IMR-90 (cell line): ENCODE measurements around the gene TF. TPM values are rescaled to one million over a fixed set of nuclear protein-coding genes. Genes with fewer than 3 reads are reported as not detected.

Source experiments
- ATAC-seq: fragments of 200-7000 bp; cut with Tn5 transposase; 2 replicates; pipeline ENCODE4 v1.9.1; 2020; ENCODE audit warnings: low read depth, mild to moderate bottlenecking, moderate library complexity
- BruUV-seq: library from RNA; stranded (reverse); fragments of 400-500 nt; replicated peaks from 2 replicates; lab custom pipeline; 2021; lab: Mats Ljungman, UMichigan
- CTCF ChIA-PET: fragments of 300-600 bp; formaldehyde crosslinking; extraction: SDS; loops from one replicate; lab custom pipeline; 2021; ENCODE audit warnings: antibody characterized with exemption; lab: Yijun Ruan, JAX
- POLR2A ChIA-PET: fragments of 300-600 bp; sonication (Branson Sonifier 250); formaldehyde crosslinking; loops from one replicate; lab custom pipeline; 2022; ENCODE audit warnings: antibody characterized with exemption; ENCODE audit not compliant: unreplicated experiment; lab: Charles Lee
- DNase-seq: peaks from one replicate; pipeline ENCODE4 v3.0.0; 2013
- H2AFZ ChIP-seq: replicated peaks from 2 replicates; pipeline ENCODE3; 2013; ENCODE audit warnings: low read length, mild to moderate bottlenecking; ENCODE audit not compliant: poor library complexity
- H2AK5ac ChIP-seq: 2 replicates; pipeline ENCODE4 v1.6.1; 2013; ENCODE audit warnings: low read depth, low read length, inconsistent platforms
- H2AK9ac ChIP-seq: replicated peaks from 2 replicates; pipeline ENCODE3; 2013; ENCODE audit warnings: mild to moderate bottlenecking, low read depth, low read length, moderate library complexity; ENCODE audit not compliant: poor library complexity
- H2BK120ac ChIP-seq: 2 replicates; pipeline ENCODE4 v1.6.1; 2013; ENCODE audit warnings: low read depth, low read length, inconsistent platforms
- H2BK15ac ChIP-seq: 3 replicates; pipeline ENCODE4 v1.6.1; 2013; ENCODE audit warnings: low read depth, low read length, inconsistent platforms
- H2BK20ac ChIP-seq: 2 replicates; pipeline ENCODE4 v1.6.1; 2013; ENCODE audit warnings: low read depth, mild to moderate bottlenecking, inconsistent platforms, low read length, moderate library complexity
- H2BK5ac ChIP-seq: 2 replicates; pipeline ENCODE4 v1.6.1; 2013; ENCODE audit warnings: mild to moderate bottlenecking, low read depth, low read length, inconsistent platforms; ENCODE audit not compliant: poor library complexity, severe bottlenecking
- H3K14ac ChIP-seq: replicated peaks from 2 replicates; pipeline ENCODE4 v1.6.1; 2013; ENCODE audit warnings: low read depth, low read length, inconsistent platforms
- H3K18ac ChIP-seq: 2 replicates; pipeline ENCODE4 v1.6.1; 2013; ENCODE audit warnings: low read depth, low read length, control low read depth
- H3K23ac ChIP-seq: 2 replicates; pipeline ENCODE4 v1.6.1; 2013; ENCODE audit warnings: low read depth, low read length, inconsistent platforms
- H3K27ac ChIP-seq: 2 replicates; pipeline ENCODE4 v1.5.1; 2013; ENCODE audit warnings: mild to moderate bottlenecking, control low read depth, low read length; ENCODE audit not compliant: insufficient read depth
- H3K27me3 ChIP-seq: 2 replicates; pipeline ENCODE4 v1.6.1; 2013; ENCODE audit warnings: low read length; ENCODE audit not compliant: control insufficient read depth, insufficient read depth
- H3K36me3 ChIP-seq: 2 replicates; pipeline ENCODE4 v1.6.1; 2013; ENCODE audit warnings: low read length, mixed read lengths; ENCODE audit not compliant: control insufficient read depth, insufficient read depth
- H3K4ac ChIP-seq: 2 replicates; pipeline ENCODE4 v1.6.1; 2013; ENCODE audit warnings: low read depth, low read length, inconsistent platforms
- H3K4me1 ChIP-seq: 2 replicates; pipeline ENCODE4 v1.6.1; 2013; ENCODE audit warnings: low read length, mixed read lengths; ENCODE audit not compliant: control insufficient read depth, insufficient read depth
- H3K4me2 ChIP-seq: 2 replicates; pipeline ENCODE4 v1.6.1; 2013; ENCODE audit warnings: low read depth, mild to moderate bottlenecking, control low read depth, low read length, moderate library complexity
- H3K4me3 ChIP-seq: 2 replicates; pipeline ENCODE4 v1.5.1; 2013; ENCODE audit warnings: low read depth, mild to moderate bottlenecking, control low read depth, low read length, moderate library complexity; ENCODE audit not compliant: insufficient read depth
- H3K56ac ChIP-seq: 2 replicates; pipeline ENCODE4 v1.6.1; 2013; ENCODE audit warnings: low read length, inconsistent platforms; ENCODE audit not compliant: insufficient read depth; ENCODE audit errors: extremely low read depth
- H3K79me1 ChIP-seq, 2 experiments: 2 replicates each; pipeline ENCODE4 v1.6.1; 2013; ENCODE audit warnings: low read length in 2 of 2, inconsistent platforms in 1 of 2, low read depth in 1 of 2
- H3K9ac ChIP-seq: 2 replicates; pipeline ENCODE4 v1.6.1; 2013; ENCODE audit warnings: low read depth, low read length, control low read depth
- H3K9me1 ChIP-seq: 2 replicates; pipeline ENCODE4 v1.6.1; 2013; ENCODE audit warnings: low read length, inconsistent platforms; ENCODE audit not compliant: insufficient read depth
- H3K9me3 ChIP-seq: 2 replicates; pipeline ENCODE4 v1.6.1; 2013; ENCODE audit warnings: low read length; ENCODE audit not compliant: control insufficient read depth, insufficient read depth
- H4K20me1 ChIP-seq: 2 replicates; pipeline ENCODE4 v1.6.1; 2013; ENCODE audit warnings: low read length, inconsistent platforms; ENCODE audit not compliant: insufficient read depth
- H4K5ac ChIP-seq: 2 replicates; pipeline ENCODE4 v1.6.1; 2013; ENCODE audit warnings: mild to moderate bottlenecking, low read depth, low read length, control low read depth
- H4K8ac ChIP-seq, 2 experiments: 2 replicates each; pipeline ENCODE4 v1.6.1; 2013; ENCODE audit warnings: low read depth in 2 of 2, low read length in 2 of 2, control low read depth in 1 of 2, inconsistent platforms in 1 of 2
- H4K91ac ChIP-seq: 2 replicates; pipeline ENCODE4 v1.6.1; 2013; ENCODE audit warnings: low read depth, low read length, inconsistent platforms; ENCODE audit not compliant: insufficient read depth
- BHLHE40 ChIP-seq: fragments of 150-350 bp; IDR thresholded peaks from 2 replicates; pipeline ENCODE4 v1.6.1; 2016; ENCODE audit warnings: mild to moderate bottlenecking, low read depth, low read length
- RAD21 ChIP-seq: IDR thresholded peaks from 2 replicates; pipeline ENCODE4 v1.6.1; 2012; ENCODE audit warnings: low read length, improper control_type of control experiment
- RCOR1 ChIP-seq: IDR thresholded peaks from 2 replicates; pipeline ENCODE4 v1.6.1; 2012; ENCODE audit warnings: mild to moderate bottlenecking, low read length, improper control_type of control experiment; ENCODE audit not compliant: insufficient replicate concordance
- RFX5 ChIP-seq: IDR thresholded peaks from 2 replicates; pipeline ENCODE4 v1.8.0; 2012; ENCODE audit warnings: low read depth, mild to moderate bottlenecking, low read length, moderate library complexity
- USF2 ChIP-seq: fragments of 150-350 bp; IDR thresholded peaks from 2 replicates; pipeline ENCODE4 v1.6.1; 2017; ENCODE audit warnings: mild to moderate bottlenecking, antibody characterized with exemption, low read length, low read depth
- WGBS, 2 experiments: methylation state at CpG; one replicate each; pipeline versions ENCODE4 v1.1.5 to v1.1.7; 2013; ENCODE audit warnings: missing lambda C conversion rate in 2 of 2; ENCODE audit not compliant: insufficient read length in 1 of 2; ENCODE audit errors: extremely low coverage in 2 of 2; 5-methylcytosine and 5-hydroxymethylcytosine counted together
- dilution Hi-C: fragments of 300-500 bp; cut with HindIII; formaldehyde crosslinking; loops from one replicate; pipeline ENCODE4 v1.14.3; 2018; ENCODE audit warnings: low sequenced_read_pairs; ENCODE audit not compliant: unreplicated experiment
- in situ Hi-C: fragments of 300-500 bp; cut with MboI; formaldehyde crosslinking; loops from 3 replicates; pipeline ENCODE4 v1.14.3; 2019; ENCODE audit warnings: low sequenced_read_pairs, inconsistent platforms, mixed read lengths
- intact Hi-C: fragments of 100-400 bp; cut with micrococcal nuclease; formaldehyde crosslinking; loops from 2 replicates; pipeline ENCODE4 v1.10.0; 2022
- polyA plus RNA-seq, 3 experiments: library from polyadenylated mRNA; depleted of rRNA; stranded (reverse); fragments of >200 nt; gene quantifications; 2 replicates each; pipeline ENCODE4 v1.2.3, GENCODE V29; 2012; ENCODE audit warnings: low replicate concordance in 1 of 3
- total RNA-seq: library from RNA; depleted of rRNA; stranded (reverse); fragments of >200 nt; gene quantifications from 2 replicates; pipeline ENCODE4 v1.2.3, GENCODE V29; 2012

Gene TF
- total and polyA plus RNA-seq, 2 of the 4 experiments (the other 2 are of a cell fraction) = 0.07 TPM; not detected in 1

GRCh38 chr3:133747907-133748639 lies 1.9 kb downstream of the TF start:
- no CpG with 5 or more reads among the region's 12 CpGs for WGBS, 2 experiments
- Histone ChIP-seq H4K8ac (no peak overlapping the region), H3K27me3 (peaks cover 45% of the 10 kb centered on the region), H3K9me3 (no peaks in the 10 kb centered on the region), H2AK9ac (no peak overlapping the region), H3K56ac (no peak overlapping the region), H3K4ac (no peak overlapping the region), H3K18ac (no peak overlapping the region), H3K4me2 (no peak overlapping the region), H3K4me1 (no peaks in the 10 kb centered on the region), H3K4me3 (no peak overlapping the region), H4K5ac (no peak overlapping the region), H3K36me3 (no peaks in the 10 kb centered on the region), H4K20me1 (no peaks in the 10 kb centered on the region), H3K27ac (no peak overlapping the region), H2BK20ac (no peak overlapping the region), H3K9me1 (no peaks in the 10 kb centered on the region), H2AK5ac (no peak overlapping the region), H4K91ac (no peak overlapping the region), H3K23ac (no peak overlapping the region), H3K79me1 (no peaks in the 10 kb centered on the region), H3K9ac (no peak overlapping the region), H2BK15ac (no peak overlapping the region), H2BK120ac (no peak overlapping the region), H3K14ac (no peak overlapping the region), H2BK5ac (no peak overlapping the region), H2AFZ (no peak overlapping the region)
- ChIA-PET CTCF (no interaction called here), POLR2A (no interaction called here)
- intact Hi-C loops = no loop called here
- in situ Hi-C loops = no loop called here
- no peak for TF ChIP-seq BHLHE40
- TF ChIP-seq USF2 = no peak
- no peak for TF ChIP-seq RCOR1
- TF ChIP-seq RAD21 = no peak
- TF ChIP-seq RFX5 = no peak
- DNase-seq (no peak), ATAC-seq (no peak)
- BruUV-seq = no TSS peak
- dilution Hi-C loops = no loop called here
